22Rv1 (cell line): ENCODE data around the gene EVI5.

Experiments used
- CTCF ChIP-seq: fragments of 450-650 bp; IDR thresholded peaks from 2 replicates; pipeline ENCODE4 v1.5.1; 2017; ENCODE audit warnings: mild to moderate bottlenecking
- ZFX ChIP-seq: fragments of 450-650 bp; IDR thresholded peaks from 2 replicates; pipeline ENCODE4 v1.6.1; 2017; ENCODE audit warnings: antibody characterized with exemption, borderline replicate concordance

GRCh38 chr1:92544756-92545165 is 240.1 kb downstream of the EVI5 start:
- TF ChIP-seq CTCF (no peak), ZFX (no peak)
